GM11168 (cell line): Measurements from ENCODE around the gene FAM120C.

Experiments
- in situ Hi-C: fragments of 300-500 bp; cut with MboI; formaldehyde crosslinking; loops from one replicate; pipeline ENCODE4 v1.12.0; 2022; ENCODE audit warnings: low sequenced_read_pairs; ENCODE audit not compliant: unreplicated experiment

The FAM120C gene

DNA sequence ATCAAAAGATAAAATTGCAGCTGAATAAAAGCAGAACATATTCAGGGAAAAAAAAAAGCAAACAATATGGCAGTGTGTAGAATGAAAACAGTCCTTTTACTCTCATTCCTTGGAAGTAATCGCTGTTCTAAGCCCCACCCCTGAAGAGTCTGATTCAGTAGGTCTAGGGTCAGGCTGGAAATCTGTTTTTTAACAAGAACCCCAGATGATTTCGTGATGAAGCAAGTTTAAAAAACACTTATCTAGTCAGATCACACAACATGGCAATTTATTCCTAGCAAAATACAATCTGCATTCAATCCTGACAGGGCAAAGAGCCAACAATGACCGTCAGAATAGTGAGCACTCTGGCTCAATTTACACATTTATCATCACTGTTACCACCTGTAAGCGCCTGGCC lies 16.1 kb downstream of the FAM120C start:
- in situ Hi-C loops = no loop called here

DNA sequence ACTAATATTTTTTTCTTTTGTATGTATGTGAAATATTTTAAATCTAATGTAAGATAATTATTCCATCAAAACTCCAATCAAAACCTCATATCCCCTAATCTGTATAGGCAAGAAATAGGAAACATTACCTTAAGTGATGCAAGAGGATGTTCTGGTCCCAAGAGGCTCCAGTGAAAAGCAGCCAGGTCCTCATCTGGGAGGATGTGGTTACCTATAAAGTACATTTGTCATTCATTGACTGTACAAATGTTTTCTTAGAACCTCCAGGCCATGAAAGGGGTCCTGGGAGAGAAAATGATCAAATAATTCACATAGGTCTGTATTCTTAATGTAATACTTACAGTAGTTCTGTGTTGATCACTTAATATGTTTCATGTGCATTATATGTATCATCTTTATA lies 25.5 kb downstream of the FAM120C start:
- in situ Hi-C loops = no loop called here

GRCh38 chrX:54134269-54134668 lies 48.8 kb downstream of the FAM120C start:
- in situ Hi-C loops = no loop called here

- in situ Hi-C loops = no loop called here
Measured at GRCh38 chrX:54116391-54116790, 66.7 kb downstream of the FAM120C start.

GRCh38 chrX:54093571-54093970 lies 89.5 kb downstream of the FAM120C start:
- in situ Hi-C loops = no loop called here

- in situ Hi-C loops = no loop called here
Measured at GRCh38 chrX:54093159-54093558, 89.9 kb downstream of the FAM120C start.

- in situ Hi-C loops = no loop called here
Measured at GRCh38 chrX:54090880-54091279, 92.2 kb downstream of the FAM120C start.

DNA sequence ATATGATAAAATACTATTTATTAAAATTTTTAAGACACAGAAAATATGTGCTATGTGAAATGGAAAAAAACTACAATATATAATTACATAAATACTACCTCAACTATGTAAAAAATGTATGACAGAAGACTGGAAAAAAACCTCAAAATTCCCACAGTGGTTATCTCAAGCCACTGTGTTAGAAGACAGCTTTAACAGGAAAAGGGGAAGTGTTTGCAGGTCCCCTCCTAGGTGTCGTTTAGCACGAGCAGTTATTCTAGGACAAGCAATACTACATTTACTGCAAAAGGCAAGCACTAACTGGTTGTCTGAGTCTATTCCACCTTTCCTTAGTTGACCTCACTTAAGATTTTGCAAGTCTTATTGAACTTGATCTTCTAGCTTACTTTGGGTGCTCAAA lies 93.9 kb downstream of the FAM120C start:
- in situ Hi-C loops = no loop called here

DNA sequence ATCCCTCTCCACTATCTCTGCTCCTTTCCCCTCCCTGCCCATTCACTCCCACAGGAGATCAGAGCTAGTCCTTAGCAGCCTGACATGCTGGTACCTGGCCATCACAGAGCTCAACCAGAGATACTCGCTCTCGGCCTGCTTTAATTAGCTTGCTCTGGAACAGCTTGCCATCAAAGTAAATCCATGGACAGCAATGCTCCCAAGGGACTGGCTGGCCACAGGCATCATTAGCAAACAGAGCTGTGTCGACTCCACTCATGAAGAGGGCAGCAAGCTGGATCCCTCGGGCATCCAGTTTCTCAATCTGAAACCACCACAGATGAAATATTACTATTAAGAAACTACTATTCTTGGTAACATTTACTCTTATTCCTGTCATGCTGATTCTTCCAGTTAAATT lies 95.4 kb downstream of the FAM120C start:
- in situ Hi-C loops = no loop called here

GRCh38 chrX:54085666-54086065 lies 97.4 kb downstream of the FAM120C start:
- in situ Hi-C loops = no loop called here

DNA sequence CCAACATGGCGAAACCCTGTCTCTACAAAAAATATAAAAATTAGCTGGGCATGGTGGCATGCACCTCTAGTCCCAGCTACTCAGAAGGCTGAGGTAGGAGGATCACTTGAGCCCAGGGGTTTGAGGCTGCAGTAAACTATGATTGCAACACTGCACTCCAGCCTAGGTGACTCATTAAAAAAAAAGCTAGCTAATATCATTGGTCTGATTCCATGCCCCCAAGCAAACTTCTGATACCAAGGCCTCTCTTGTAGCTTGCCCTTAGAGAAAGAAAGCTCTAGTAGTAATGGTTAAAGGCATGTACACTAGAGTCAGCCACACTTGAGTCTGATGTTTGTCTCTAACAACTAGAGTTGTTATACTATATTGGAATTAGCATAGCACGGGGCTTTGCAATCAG lies 106.2 kb downstream of the FAM120C start:
- in situ Hi-C loops = no loop called here

DNA sequence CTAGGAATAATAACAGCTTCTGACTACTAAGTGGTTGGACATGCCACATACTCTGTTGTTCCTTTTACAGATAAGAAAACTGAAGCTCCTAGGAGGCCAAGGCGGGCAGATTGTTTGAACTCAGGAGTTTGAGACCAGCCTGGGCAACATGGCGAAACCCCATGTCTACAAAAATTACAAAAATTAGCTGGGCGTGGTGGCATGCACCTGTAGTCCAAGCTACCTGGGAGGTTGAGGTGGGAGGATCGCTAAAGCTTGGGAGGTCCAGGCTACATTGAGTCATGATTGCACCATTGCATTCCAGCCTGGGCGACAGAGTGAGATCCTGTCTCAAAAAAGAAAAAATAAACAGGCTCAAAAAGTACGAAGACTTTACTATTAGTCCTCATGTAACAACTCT lies 108.2 kb downstream of the FAM120C start:
- in situ Hi-C loops = no loop called here

- in situ Hi-C loops = no loop called here
Measured at GRCh38 chrX:54067766-54068165, 115.3 kb downstream of the FAM120C start.

GRCh38 chrX:54066841-54067240 lies 116.2 kb downstream of the FAM120C start:
- in situ Hi-C loops = no loop called here

GRCh38 chrX:54064564-54064963 lies 118.5 kb downstream of the FAM120C start:
- in situ Hi-C loops = no loop called here

DNA sequence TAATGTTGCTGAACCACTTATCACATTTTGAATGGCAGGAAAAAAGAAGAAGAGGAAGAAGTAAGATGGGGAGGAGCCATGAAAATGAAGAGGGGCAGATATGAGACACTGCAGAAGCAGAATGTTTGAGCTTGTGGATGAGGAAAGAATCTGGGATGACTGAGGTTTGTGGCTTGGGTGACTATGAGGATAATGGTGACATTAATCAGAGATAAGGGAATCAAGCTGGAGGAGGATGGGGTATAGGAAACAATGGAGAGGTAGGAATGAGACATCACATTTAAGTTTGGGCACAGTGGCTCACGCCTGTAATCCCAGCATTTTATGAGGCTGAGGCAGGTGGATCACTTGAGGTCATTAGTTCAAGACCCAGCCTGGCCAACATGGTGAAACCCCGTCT lies 119.7 kb downstream of the FAM120C start:
- in situ Hi-C loops = no loop called here

DNA sequence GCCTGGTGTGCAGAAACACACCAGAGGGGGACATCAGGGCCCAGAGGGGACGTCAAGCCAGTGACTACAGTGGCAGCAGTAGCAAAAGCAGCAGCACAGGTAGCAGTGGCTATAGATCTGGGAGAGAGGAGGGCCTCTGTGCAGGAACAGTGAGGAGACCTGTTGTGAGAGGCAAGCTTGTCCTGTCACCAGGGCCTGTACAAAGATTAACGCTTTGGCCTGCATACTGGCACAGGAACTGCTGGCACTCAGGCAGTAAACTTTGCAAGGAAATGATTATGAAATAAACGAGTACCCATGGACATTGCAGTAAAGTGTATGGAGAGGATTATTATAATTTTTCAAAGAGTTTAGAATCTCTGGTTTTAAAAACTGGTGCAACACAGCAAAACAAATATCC lies 133.3 kb downstream of the FAM120C start:
- in situ Hi-C loops = no loop called here

DNA sequence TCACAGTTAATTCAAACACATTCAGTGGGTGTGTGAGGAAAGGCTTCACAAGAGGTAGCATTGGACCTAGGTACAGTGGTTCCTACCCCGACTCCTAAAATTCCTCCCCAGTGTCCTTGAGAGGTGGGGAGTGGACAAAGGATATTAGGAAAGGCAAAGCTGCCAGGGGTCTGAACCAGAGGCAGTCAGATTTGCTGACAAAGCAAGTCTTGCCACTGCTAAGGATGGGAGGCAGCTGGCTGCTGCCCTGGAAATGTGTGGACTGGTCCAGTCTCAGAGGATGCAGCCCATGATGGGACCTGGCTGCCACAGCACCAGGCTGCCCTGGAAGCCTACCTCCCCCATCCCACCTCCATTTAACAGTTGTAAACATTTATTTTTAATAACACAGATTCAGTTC lies 134.6 kb downstream of the FAM120C start:
- in situ Hi-C loops = no loop called here

GRCh38 chrX:54045563-54046228 lies 137.4 kb downstream of the FAM120C start:
- in situ Hi-C loops = no loop called here

DNA sequence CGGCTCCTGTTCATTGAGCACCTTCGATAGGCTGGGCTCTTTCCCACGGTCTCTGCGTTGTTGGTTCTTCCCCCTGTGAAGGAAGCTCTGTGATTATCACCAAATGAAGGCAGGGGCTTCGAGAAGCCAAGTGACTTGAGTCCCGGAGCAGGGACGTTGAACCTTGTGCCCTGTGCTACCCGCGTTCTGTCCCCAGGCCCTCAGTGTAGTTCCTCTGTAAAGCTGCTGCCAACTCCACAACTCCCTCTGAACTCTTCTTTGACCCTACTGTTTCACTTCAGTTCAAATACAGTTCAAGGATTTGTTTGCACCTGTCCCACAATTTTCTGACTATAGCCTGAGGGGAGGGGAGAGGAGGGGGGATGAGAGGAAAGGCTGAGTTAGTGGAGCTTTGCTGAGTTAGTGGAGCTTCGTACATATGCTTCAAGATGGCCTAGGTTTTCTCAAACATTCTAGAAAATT lies 138.1 kb downstream of the FAM120C start:
- in situ Hi-C loops = no loop called here

- in situ Hi-C loops = no loop called here
Measured at GRCh38 chrX:54044126-54044876, 138.8 kb downstream of the FAM120C start, which contains the start of gene PHF8. Gene PHF8, minus strand, starts transcription at chrX:54044473. Its CDS starts 1,745 bp downstream, at chrX:54042728.
